Large intestine (tissue), 3 donors: ENCODE results near the gene ZNF581. TPM values are rescaled to one million over a fixed set of nuclear protein-coding genes. Genes with fewer than 3 reads are reported as not detected.

Source experiments
- DNase-seq, 2 donors: peaks; one replicate each; pipeline versions ENCODE4 v3.0.0 to v3.0.0-alpha.2; 2013
- H3K27ac ChIP-seq: one replicate; pipeline ENCODE4 v1.5.1; 2013; ENCODE audit warnings: low read length
- H3K27me3 ChIP-seq: 2 replicates; pipeline ENCODE4 v1.6.1; 2013; ENCODE audit warnings: low read length; ENCODE audit not compliant: control insufficient read depth, insufficient read depth
- H3K36me3 ChIP-seq: 2 replicates; pipeline ENCODE4 v1.6.1; 2013; ENCODE audit warnings: low read length; ENCODE audit not compliant: control insufficient read depth, insufficient read depth
- H3K4me1 ChIP-seq: one replicate; pipeline ENCODE4 v1.6.1; 2013; ENCODE audit warnings: low read length; ENCODE audit not compliant: control insufficient read depth, insufficient read depth
- H3K4me3 ChIP-seq: one replicate; pipeline ENCODE4 v1.5.1; 2013; ENCODE audit warnings: low read length
- H3K9me3 ChIP-seq: one replicate; pipeline ENCODE4 v1.6.1; 2013; ENCODE audit warnings: mild to moderate bottlenecking, low read depth, low read length, moderate library complexity; ENCODE audit not compliant: control insufficient read depth
- WGBS: methylation state at CpG from one replicate; pipeline ENCODE4 v1.1.5; 2013; ENCODE audit warnings: low lambda C conversion rate; ENCODE audit not compliant: insufficient coverage; 5-methylcytosine and 5-hydroxymethylcytosine counted together
- polyA plus RNA-seq: library from polyadenylated mRNA; unstranded; fragments of 120-200 nt; gene quantifications from one replicate; pipeline ENCODE4 v1.2.1, GENCODE V29; 2013

ZNF581 gene
- polyA plus RNA-seq, 1 donor: 29.1 TPM

DNA sequence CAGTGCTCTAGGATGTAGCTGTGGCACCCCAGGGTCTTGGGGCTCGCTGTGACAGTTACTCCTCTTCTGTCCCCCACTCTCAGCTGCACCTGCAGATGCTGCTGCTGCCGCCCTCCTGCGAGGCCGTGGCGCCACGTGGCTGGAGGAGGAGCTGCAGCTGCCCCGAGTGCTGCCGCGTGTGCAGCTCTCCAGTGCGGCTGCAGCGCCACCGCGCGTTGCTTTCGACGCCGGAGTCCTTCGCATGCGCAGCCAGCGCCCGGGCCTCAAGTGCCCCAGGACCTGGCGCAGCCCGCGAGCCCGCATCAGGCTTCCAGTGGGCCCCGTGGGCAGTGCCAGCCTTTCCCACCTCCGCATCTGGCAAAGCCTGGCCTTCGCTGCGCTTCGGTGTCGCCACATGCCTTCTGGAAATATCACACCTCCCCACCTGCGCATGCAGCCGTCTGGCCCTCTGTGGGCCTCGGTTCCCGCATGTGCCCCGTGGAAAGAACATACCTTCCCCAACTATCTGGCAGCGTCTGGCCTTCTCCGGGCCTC, 3.3 kb upstream of the ZNF581 start:
- Histone ChIP-seq H3K4me3 (peak overlapping the region; percentile 78), H3K27me3 (no peaks in the 10 kb centered on the region), H3K9me3 (peaks cover 5% of the 10 kb centered on the region), H3K36me3 (peaks cover 11% of the 10 kb centered on the region), H3K27ac (peak overlapping the region; percentile 77), H3K4me1 (peaks cover 32% of the 10 kb centered on the region)
- WGBS: no CpG with 5 or more reads among the region's 38 CpGs
- peak; percentile 74 to 81 for DNase-seq

DNA sequence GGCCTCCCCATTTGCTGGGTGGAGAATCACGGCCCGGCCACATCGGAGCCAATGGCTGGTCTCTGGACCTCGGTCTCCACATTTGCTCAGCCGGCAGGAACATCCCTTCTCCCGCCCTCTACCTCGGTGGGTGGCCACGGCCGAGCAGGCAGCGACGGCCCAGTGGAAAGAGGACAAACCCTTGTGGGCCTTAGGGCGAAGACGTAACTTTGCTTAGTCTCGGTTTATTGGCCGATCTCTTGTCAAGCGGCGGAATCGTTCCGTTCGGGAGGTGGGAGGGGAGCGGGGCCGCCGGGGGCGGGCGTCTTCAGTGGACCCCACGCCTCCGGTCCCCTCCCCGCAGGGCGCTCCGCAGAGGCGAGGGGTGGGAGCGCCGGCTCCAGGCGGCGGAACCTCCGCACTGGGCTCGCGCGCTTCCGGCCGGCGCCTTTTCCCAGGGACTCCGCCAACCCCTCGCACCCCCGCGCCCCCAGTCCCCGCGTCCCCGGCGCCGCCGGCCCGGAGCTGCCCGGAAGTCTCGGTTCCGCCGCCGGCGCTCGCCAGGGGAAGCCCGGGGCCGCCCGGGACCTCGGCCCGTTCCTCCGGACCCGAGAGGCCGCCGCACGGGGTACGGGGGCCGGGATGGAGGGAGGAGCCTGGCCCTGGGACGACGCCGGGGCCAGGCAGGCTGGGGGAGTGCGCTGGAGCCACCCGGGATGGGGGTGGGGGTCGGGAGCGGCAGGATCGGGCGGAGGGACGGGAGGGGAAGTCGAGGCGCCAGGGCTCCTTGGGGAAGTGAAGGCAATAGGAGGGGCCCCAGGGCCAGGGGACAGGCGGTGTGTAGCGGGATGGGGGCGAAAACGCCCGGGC, 2.6 kb upstream of the ZNF581 start, which contains the start of gene ZNF580:
Gene ZNF580 (plus strand): TSS at position 426 of the 849 bp plus-strand sequence. CDS start 1,507 bp downstream, outside the sequence.
- H3K9me3 ChIP-seq: peaks cover 5% of the 10 kb centered on the region
- peaks cover 16% of the 10 kb centered on the region for H3K36me3 ChIP-seq
- no peaks in the 10 kb centered on the region for H3K27me3 ChIP-seq
- peak within 1 kb of the TSS; percentile 77 for H3K27ac ChIP-seq
- H3K4me1 ChIP-seq: peaks cover 27% of the 10 kb centered on the region
- peak; percentile 45 to 78 for DNase-seq
- no CpG with 5 or more reads among the region's 89 CpGs for WGBS
- H3K4me3 ChIP-seq: peak within 1 kb of the TSS; percentile 78

DNA sequence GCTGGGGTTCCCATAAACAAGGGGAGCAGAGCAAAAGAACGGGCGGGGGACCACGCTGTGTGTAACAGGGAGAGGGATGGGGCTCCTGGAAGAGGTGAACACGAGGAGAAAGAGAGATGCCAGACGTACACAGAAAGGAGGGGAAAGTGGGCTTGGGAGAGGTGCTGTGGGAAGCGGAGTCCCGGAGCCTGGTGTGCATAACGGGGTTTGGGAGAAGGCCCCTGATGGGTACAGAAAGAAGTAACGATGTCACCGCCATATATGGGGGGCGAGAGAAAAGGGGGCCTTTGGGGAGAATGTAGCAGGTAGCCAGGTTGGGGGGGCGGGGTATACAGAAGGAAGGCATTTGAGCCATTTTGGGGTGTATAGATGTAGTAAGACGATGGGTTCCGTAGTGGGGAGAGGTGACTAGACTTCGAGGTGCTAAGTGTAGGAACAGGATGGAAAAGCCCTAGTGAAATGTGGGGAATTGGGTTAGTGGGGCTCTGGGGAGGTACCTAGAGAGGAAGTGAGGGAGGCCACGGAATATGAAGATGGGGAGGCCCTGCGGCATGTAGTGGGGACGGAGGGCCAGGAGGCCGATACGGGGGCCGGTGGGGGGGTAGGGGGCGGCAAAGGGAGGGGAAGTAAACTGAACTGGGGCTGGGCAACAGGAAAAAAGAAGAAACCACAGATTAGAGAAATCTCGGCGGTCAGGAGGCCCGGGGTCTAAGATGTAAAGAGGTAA, 1.9 kb upstream of the ZNF581 start:
- Histone ChIP-seq H3K27me3 (no peaks in the 10 kb centered on the region), H3K4me1 (peaks cover 21% of the 10 kb centered on the region), H3K27ac (peak overlapping the region; percentile 62), H3K36me3 (peaks cover 16% of the 10 kb centered on the region), H3K4me3 (peak overlapping the region; percentile 78), H3K9me3 (peaks cover 5% of the 10 kb centered on the region)
- DNase-seq: peak in 1 of 2 donors; percentile 46
- 3% methylated on average over 3 of the region's 25 CpGs for WGBS

DNA sequence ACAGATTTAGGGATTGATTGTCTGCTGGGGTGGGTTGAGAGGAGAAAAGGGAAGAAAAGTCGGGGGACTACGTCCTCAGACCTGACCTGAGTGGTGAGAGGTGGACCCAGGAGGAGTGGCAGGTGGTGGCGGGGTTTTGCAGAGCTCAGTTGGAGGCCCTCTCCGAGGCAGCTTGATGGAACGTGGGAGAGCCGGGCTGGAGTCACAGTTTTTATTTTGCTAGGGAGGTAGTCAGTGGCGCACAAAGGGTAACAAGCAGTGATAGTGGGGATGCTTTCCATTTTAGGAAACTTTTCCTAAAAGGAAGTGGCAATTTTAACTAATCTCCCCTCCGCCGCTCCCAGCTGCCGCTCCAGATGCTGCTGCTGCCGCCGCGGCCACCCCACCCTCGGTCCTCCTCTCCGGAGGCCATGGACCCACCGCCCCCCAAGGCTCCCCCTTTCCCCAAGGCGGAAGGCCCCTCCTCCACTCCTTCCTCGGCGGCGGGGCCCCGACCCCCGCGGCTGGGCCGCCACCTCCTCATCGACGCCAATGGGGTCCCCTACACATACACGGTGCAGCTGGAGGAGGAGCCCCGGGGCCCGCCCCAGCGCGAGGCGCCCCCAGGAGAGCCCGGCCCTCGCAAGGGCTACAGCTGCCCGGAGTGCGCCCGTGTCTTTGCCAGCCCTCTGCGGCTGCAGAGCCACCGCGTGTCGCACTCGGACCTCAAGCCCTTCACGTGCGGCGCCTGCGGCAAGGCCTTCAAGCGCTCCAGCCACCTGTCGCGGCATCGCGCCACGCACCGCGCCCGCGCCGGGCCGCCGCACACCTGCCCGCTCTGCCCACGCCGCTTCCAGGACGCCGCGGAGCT, 1.1 kb upstream of the ZNF581 start:
- H3K27me3 ChIP-seq: no peaks in the 10 kb centered on the region
- H3K36me3 ChIP-seq: peaks cover 16% of the 10 kb centered on the region
- WGBS: no CpG with 5 or more reads among the region's 65 CpGs
- H3K27ac ChIP-seq: no peak overlapping the region
- DNase-seq: peak in 1 of 2 donors; percentile 55
- H3K9me3 ChIP-seq: peaks cover 5% of the 10 kb centered on the region
- peak overlapping the region; percentile 78 for H3K4me3 ChIP-seq
- peaks cover 21% of the 10 kb centered on the region for H3K4me1 ChIP-seq

DNA sequence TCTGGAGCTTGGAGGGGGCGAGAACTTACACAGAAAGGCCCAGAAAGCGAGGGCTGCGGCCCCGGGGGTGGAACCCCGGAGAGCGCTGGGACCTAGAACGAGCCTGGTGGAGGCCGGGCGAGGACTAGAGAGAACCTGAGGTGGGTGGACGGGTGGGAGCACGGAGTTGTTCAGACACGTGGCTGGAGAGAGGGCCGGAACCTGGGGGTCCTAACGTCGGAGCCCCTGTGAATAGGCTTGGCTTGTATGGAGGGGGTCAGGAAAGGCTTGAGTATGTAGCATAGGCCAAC, 383 bp downstream of the ZNF581 start:
- no peak overlapping the region for H3K27ac ChIP-seq
- H3K4me1 ChIP-seq: peaks cover 24% of the 10 kb centered on the region
- H3K9me3 ChIP-seq: peaks cover 5% of the 10 kb centered on the region
- peaks cover 12% of the 10 kb centered on the region for H3K36me3 ChIP-seq
- H3K4me3 ChIP-seq: peak overlapping the region; percentile 78
- H3K27me3 ChIP-seq: no peaks in the 10 kb centered on the region
- DNase-seq: no peak
- WGBS: no CpG with 5 or more reads among the region's 15 CpGs

DNA sequence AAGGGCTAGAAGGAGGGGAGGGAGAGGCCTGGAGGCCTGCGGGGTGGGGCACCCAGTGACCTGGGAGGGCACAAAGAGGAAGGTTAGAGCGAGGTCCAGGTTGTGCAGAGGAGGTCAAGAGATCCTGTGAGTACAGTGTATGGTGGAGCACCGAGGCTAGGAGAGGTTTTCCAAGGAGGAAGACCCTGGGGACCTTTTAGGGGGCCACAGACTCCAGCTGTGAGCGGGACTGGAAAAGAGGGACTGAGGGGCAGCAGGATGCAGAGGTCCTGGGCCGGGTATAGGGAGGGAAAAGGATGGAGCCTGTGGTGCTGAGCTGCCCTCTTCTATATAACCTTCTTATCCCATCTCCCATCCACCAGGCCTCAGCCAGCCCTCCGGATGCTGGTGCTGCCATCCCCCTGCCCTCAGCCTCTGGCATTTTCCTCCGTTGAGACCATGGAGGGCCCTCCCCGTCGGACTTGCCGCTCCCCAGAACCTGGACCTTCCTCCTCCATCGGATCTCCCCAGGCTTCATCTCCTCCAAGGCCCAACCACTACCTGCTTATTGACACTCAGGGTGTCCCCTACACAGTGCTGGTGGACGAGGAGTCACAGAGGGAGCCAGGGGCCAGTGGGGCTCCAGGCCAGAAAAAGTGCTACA, 863 bp downstream of the ZNF581 start:
- Histone ChIP-seq H3K27me3 (no peaks in the 10 kb centered on the region), H3K36me3 (peaks cover 12% of the 10 kb centered on the region), H3K9me3 (peaks cover 5% of the 10 kb centered on the region), H3K4me3 (peak overlapping the region; percentile 78), H3K27ac (no peak overlapping the region), H3K4me1 (peaks cover 25% of the 10 kb centered on the region)
- DNase-seq: no peak
- no CpG with 5 or more reads among the region's 12 CpGs for WGBS

DNA sequence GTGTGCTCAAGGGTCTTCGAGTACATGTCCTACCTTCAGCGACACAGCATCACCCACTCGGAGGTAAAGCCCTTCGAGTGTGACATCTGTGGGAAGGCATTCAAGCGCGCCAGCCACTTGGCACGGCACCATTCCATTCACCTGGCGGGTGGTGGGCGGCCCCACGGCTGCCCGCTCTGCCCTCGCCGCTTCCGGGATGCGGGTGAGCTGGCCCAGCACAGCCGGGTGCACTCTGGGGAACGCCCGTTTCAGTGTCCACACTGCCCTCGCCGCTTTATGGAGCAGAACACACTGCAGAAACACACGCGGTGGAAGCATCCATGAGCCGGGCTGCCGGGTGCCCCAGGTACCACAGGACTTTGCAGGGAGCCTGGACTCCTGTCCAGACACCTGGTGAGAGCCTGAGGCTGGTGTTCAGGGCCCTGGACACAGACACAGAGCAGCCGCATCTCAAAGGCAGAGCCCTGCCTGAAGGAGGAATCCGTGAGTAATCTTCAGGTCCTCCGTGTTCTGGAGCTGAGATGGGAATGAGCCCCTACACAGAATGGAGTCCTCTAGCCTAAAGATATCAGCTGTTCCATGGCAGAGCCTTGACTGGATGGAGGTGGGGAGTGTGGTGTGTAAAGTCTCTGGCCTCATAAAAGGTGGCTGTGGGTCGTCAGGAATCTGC, 1.5 kb downstream of the ZNF581 start:
- Histone ChIP-seq H3K9me3 (peaks cover 3% of the 10 kb centered on the region), H3K4me3 (peak overlapping the region; percentile 78), H3K27me3 (no peaks in the 10 kb centered on the region), H3K4me1 (peaks cover 25% of the 10 kb centered on the region), H3K27ac (no peak overlapping the region), H3K36me3 (peaks cover 12% of the 10 kb centered on the region)
- no peak for DNase-seq
- WGBS: no CpG with 5 or more reads among the region's 28 CpGs

DNA sequence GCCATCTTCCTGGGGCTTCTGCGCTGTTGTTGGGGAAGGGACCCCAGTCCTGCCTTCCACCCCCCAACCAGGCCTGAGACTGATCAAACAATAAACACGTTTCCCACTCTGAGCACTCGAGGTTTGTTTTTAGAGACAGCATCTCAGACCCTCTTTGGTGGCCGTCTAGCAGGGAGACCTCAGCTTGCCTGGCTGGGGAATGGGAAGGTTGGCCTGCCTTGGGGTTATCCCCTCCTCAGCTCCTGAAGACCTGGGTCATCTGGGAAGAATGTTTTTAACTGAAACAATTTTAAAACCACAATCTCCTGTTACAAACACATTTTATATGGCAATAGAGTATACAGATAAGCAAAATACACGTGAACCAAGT, 2.0 kb downstream of the ZNF581 start:
- DNase-seq: no peak
- no peaks in the 10 kb centered on the region for H3K27me3 ChIP-seq
- H3K4me1 ChIP-seq: peaks cover 19% of the 10 kb centered on the region
- H3K9me3 ChIP-seq: no peaks in the 10 kb centered on the region
- H3K4me3 ChIP-seq: no peak overlapping the region
- no peak overlapping the region for H3K27ac ChIP-seq
- peaks cover 12% of the 10 kb centered on the region for H3K36me3 ChIP-seq
- 80% methylated on average over 1 of the region's 5 CpGs for WGBS

DNA sequence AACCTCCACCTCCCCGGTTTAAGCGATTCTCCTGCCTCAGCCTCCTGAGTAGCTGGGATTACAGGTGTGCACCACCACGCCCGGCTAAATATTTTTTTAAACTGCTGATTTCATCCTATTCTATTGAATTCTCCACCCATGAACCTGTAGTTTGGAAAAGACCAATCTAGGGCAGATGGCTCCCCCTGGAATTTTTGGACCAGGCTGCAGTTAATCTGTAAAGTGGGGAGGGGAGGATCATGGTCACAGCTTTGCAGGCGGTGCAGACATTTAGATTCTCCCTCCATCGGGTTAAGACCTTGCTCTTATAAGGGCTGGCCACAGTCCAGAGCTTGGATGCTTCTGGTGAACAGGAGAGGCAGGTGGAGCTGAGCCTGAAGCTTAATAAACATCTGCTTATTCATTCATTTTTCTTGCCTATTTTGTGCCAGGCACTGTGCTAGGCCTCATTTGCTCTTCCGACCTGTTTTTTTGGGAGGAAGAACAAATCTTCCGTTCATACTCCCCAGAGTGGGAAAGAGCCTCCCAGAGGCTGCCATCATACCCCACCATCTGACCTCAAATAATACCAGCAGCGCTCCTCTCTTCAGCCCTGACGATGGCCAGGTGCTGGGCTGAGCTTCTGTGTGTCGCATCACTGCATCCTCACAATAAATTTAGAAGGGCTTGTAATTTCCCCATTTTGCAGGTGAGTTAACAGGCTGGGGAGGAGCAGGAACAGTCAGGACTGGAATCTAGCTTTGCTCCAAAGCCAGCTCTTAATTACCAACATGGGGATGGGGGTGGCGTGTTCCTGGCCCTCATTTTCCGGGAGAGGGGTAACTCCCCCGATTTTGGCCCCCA, 3.7 kb downstream of the ZNF581 start:
- H3K27ac ChIP-seq: no peak overlapping the region
- no peak for DNase-seq
- H3K4me1 ChIP-seq: peaks cover 18% of the 10 kb centered on the region
- H3K9me3 ChIP-seq: no peaks in the 10 kb centered on the region
- 80% methylated on average over 1 of the region's 14 CpGs for WGBS
- H3K4me3 ChIP-seq: peak overlapping the region; percentile 78
- peaks cover 17% of the 10 kb centered on the region for H3K36me3 ChIP-seq
- no peaks in the 10 kb centered on the region for H3K27me3 ChIP-seq
